HG02973 (cell line): ENCODE data around the gene EMX2.
A peak's percentile ranks its signal among the peaks of the same experiment; 100 is the strongest.
"Not testable (repeated sequence)": the region's sequence is repeated elsewhere in the genome, so short reads cannot be mapped to it uniquely, and the experiment has no call there.

Source experiments
- ATAC-seq: cut with Tn5 transposase; IDR thresholded peaks from one replicate; pipeline ENCODE4 v1.9.1; 2021; ENCODE audit warnings: moderate library complexity; ENCODE audit not compliant: unreplicated experiment

Gene EMX2

GRCh38 chr10:117542706-117543224 lies at the start of gene EMX2:
Gene EMX2 (plus strand): TSS chr10:117542746. CDS start chr10:117543268, 522 bp downstream.
- ATAC-seq: no peak

GRCh38 chr10:117496031-117496430 lies 46.5 kb upstream of the EMX2 start:
- no peak for ATAC-seq

- ATAC-seq: peak; percentile 88
Observed at GRCh38 chr10:117496616-117497028, 45.9 kb upstream of the EMX2 start.

GRCh38 chr10:117497736-117498135 lies 44.8 kb upstream of the EMX2 start:
- ATAC-seq: no peak

- ATAC-seq: no peak
Observed at GRCh38 chr10:117499248-117500105, 43.1 kb upstream of the EMX2 start.

- ATAC-seq: no peak
Observed at GRCh38 chr10:117500456-117500855, 42.1 kb upstream of the EMX2 start.

- no peak for ATAC-seq
Observed at GRCh38 chr10:117501460-117502035, 41.0 kb upstream of the EMX2 start.

- ATAC-seq: no peak
Observed at GRCh38 chr10:117502421-117503243, 39.9 kb upstream of the EMX2 start.

- no peak for ATAC-seq
Observed at GRCh38 chr10:117503244-117504205, 39.0 kb upstream of the EMX2 start.

- ATAC-seq: no peak
Observed at GRCh38 chr10:117504562-117504961, 38.0 kb upstream of the EMX2 start.

GRCh38 chr10:117507081-117507480 lies 35.5 kb upstream of the EMX2 start:
- not testable (repeated sequence) for ATAC-seq

GRCh38 chr10:117509573-117509972 lies 33.0 kb upstream of the EMX2 start:
- no peak for ATAC-seq

- ATAC-seq: no peak
Observed at GRCh38 chr10:117511601-117512390, 30.8 kb upstream of the EMX2 start.

GRCh38 chr10:117514971-117515370 lies 27.6 kb upstream of the EMX2 start:
- no peak for ATAC-seq

- ATAC-seq: no peak
Observed at GRCh38 chr10:117516681-117517080, 25.9 kb upstream of the EMX2 start.

GRCh38 chr10:117518246-117518645 lies 24.3 kb upstream of the EMX2 start:
- no peak for ATAC-seq

- no peak for ATAC-seq
Observed at GRCh38 chr10:117519286-117519685, 23.3 kb upstream of the EMX2 start.

GRCh38 chr10:117519879-117520278 lies 22.7 kb upstream of the EMX2 start:
- no peak for ATAC-seq

- ATAC-seq: no peak
Observed at GRCh38 chr10:117530791-117531190, 11.8 kb upstream of the EMX2 start.
